GM18526 (cell line): Measurements from ENCODE around the gene E2F4.

Source experiments
- POLR2A ChIP-seq: IDR thresholded peaks from 3 replicates; pipeline ENCODE4 v1.6.1; 2011; ENCODE audit not compliant: insufficient read length; ENCODE audit errors: extremely low read depth

The E2F4 gene

DNA sequence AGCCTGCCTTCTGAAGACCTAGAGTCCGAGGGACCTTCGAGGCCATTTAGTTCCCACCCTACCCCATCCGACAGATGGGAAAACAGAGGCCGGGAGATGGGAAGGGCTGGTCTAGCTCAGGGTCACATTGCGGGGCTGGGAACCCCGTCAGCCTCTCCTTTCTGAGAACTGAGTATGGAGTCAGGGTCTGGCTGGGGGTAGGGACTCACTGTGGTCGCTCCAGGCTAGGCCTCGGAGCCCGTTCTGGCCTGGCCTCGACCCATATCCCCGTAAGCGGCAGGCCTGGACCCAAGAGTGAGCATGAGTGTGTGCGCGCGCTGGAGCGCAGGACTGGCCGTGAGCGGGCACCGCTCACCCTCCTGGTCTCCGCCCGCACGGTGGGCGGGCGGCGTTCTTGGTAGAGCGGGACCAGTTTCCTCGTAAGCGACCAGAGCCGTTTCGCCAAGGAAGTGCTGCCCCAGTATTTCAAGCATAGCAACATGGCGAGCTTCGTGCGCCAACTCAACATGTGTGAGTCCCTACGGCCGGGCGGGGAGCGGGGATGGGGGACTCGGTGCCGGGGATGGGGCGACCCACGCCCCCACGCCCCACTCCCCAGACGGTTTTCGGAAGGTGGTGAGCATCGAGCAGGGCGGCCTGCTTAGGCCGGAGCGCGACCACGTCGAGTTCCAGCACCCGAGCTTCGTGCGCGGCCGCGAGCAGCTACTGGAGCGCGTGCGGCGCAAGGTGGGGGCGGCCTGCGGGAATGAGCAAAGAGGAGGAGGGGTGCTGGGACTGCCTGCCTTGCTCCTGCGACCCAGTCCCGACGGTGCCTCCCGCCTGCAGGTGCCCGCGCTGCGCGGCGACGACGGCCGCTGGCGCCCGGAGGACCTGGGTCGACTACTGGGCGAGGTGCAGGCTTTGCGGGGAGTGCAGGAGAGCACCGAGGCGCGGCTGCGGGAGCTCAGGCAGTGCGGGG, 26.6 kb upstream of the E2F4 start:
- no peak for TF ChIP-seq POLR2A

DNA sequence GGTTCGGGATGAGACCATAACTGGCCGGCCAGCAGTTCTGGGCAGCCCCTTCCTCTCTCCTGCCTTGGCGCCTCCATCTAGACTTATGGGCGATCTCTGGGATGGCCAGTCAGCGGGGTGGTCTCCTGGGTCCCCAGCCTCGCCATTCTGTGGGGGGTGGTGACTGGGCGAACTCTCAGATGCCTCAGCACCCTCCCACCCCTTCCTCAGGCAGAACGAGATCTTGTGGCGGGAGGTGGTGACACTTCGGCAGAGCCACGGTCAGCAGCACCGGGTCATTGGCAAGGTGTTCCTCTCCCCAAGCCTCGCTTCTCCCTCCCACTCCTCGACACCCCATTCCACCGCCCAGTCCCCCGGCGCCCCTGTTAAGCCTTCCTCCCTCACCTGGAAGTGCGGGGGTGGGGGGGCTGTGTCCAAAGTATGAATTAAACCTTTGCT, 25.8 kb upstream of the E2F4 start:
- no peak for TF ChIP-seq POLR2A

DNA sequence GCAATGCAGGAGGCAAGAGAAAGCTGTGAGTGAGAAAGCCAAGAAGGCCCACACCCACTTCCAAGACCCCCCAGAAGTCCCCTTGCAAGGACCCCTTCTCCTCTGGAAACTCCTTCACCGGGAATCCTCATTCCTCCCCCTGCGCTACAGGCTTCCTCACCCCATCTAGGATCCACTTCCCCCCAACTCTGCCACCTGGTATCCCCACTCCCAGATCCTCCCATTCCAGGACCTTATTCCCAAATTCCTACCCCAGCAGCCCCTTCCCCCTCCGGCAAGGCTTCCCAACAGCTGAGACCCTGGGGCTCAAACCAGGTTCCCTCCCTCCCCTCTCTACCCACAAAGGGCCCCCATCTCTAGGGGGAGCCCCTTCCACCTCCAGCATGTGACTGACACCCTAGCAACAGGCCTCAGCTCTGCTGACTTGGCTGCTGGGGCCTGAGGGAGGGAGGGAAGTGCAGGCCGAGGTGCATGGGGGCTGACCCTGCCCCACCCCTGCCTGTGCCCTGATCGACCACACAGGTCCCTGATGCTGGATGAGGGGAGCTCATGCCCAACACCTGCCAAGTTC, 25.3 kb upstream of the E2F4 start:
- TF ChIP-seq POLR2A, result no peak

DNA sequence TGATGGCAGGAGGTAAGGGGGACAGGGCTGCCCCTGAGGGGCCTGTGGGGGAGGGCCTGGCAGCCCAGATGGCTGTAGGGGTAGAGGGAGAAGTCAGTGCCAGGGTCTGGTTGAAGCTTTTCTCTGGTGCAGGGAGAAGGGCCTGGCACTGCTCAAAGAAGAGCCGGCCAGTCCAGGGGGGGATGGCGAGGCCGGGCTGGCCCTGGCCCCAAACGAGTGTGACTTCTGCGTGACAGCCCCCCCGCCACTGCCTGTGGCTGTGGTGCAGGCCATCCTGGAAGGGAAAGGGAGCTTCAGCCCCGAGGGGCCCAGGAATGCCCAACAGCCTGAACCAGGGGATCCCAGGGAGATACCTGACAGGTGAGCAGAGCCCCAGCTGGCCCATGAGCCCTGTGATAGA, 24.4 kb upstream of the E2F4 start:
- TF ChIP-seq POLR2A, result no peak

DNA sequence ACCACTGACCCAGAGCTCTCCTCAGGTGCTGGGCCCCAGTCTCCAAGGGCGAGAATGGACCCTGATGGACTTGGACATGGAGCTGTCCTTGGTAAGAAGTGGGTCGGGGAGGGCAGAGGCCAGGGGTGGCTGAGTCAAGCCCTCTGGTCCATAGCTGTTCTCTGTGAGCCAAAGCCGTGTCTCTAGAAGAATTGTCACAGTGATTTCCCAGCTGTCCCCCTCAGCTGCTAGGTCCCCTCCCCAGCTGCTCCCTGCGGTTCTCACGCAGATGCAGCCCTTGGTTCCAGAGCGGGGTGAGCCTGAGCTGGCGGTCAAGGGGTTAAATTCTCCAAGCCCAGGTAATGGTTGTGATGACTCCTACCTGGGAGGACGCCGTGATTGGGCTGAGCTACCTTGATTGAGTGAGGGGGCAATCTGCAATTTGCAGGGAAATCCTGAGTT, 22.9 kb upstream of the E2F4 start:
- no peak for TF ChIP-seq POLR2A

DNA sequence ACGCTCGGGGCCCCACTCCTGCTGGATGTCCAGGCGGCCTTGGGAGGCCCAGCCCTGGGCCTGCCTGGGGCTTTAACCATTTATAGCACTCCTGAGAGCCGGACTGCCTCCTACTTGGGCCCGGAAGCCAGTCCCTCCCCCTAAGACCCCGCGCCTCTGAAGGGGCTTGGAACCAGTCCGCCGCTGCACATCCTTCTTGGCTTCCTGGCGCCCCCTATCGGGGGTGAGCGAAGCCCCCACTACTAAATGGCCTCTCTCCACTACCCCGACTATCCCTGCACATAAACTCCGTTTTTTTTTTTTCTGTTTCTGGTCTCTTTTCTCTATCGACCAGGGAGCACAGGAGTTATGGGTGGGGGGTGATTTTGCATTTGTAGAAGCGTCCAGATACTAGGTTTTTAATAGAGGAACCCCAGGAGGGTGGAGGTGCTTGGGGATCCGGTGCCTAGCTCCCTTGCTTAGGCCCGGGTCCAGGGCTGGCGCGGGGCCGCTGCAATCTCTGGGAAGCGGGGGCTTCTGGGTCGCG, 22.2 kb upstream of the E2F4 start:
- no peak for TF ChIP-seq POLR2A

DNA sequence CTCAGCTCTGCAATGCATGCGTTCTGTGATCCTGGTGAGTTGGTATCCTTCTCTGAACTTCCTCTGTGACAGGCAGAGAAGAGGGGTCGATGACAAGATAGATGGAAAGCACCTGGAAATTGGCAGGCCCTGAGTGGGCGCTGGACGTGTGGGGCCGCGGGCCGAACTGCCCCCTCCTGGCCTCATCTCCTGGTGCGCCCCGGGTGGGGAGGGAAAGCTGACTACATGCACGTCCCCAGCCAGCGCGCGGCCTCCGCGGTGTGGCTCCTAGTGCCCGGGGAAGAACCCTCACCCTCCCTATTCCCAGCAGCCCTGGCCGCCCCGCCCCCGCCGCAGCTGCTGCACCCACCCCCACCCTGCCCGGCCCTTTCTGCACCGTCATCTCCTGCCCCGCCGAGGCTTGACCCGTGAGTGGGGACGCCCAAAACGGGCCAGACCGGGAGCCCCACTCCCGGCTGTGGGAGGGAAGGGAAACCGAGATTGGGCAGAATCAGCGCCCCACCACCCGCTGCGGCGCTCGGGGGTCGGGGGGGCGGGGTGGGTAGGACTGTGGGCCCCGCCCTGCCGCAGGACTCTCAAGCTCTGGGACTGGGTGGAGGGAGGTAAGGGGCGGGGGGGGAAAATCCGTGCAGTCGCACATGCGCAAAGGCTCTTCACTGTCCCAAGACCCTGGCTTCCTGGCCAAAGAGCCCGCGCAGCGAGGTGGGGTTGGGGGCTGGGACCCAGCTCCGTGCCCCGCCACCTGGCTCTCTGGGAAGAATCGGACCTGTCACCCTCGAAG, 21.6 kb upstream of the E2F4 start, which contains the start of gene NOL3:
Gene NOL3, plus strand, starts transcription at position 371 of the 781 bp plus-strand sequence.
- peak; percentile 45 for TF ChIP-seq POLR2A

DNA sequence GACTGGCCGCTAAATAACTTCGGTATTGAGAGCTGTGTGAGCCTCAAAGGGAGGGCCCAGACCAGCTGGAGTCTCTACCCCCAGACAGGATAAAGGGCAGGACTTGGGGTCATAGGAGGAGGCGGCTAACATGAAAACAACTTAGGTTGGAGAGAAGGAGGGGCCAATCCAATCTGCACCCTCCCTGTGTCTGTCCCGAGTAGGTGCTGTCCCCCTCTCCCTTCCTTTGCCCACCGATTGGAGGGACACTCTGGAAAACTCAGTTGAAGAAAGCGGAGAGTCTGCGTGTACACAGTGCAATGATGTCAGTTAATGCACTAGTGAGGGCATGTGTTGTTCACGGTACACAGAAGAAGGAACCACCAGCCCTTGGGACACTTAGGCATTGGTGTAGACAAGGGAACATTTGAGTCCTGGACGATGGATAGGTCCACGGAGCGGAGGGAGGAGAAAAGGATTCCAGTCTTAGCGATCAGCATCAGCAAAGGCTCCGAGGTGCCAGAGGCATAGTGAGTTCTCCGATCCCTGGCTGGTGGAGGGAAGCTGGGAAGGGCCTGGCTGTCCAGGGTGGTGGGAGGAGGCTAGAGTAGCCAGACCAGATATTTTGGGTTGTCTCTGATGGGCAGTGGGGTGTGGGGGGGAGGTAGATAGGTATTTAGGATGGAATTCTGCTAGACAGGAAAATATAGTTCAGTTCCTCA, 20.9 kb upstream of the E2F4 start:
- TF ChIP-seq POLR2A, result no peak

DNA sequence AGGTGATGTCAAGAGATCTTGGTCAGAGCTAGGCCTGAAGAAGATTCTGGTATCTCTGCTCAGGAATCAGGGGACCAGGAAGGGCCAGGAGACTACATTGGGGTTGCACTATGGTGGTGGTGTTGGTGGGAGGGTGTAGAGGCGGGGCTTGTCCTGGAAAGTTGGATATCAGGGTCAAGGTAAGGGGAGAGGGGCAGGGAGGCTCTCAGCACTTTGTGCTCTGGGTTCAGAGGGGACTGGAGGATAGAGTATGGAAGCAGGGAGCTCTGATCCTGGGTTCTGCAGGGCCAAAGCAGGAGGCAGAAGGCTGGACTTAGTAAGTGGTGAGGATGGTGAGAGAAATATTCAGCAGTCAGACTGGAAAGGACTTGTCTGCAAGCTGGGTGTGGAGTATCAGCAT, 18.6 kb upstream of the E2F4 start:
- no peak for TF ChIP-seq POLR2A

DNA sequence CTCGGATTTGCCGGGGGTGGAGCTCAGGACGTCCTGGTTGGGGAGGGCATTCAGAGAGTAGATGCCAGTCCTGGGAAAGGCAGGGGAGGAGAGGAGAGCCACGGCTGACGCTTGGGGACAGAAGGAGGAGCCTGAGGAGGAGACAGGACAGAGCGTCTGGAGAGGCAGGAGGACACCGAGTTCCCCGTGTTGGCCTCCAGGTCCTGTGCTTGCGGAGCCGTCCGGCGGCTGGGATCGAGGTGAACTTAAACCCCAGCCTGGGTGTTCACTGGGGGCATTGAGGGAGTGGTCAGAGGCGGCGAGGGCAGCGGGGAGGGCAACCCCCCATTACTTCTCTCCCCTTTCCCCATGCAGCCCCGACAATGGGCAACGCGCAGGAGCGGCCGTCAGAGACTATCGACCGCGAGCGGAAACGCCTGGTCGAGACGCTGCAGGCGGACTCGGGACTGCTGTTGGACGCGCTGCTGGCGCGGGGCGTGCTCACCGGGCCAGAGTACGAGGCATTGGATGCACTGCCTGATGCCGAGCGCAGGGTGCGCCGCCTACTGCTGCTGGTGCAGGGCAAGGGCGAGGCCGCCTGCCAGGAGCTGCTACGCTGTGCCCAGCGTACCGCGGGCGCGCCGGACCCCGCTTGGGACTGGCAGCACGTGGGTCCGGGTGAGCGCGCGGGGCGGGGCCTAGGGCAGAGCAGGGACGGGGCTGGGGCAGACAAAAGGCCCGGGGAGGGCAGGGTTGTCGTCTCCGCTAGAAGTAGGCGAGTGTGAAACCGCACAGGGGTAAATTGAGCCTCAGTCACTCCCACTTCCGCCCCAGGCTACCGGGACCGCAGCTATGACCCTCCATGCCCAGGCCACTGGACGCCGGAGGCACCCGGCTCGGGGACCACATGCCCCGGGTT, 17.9 kb upstream of the E2F4 start:
- no peak for TF ChIP-seq POLR2A

DNA sequence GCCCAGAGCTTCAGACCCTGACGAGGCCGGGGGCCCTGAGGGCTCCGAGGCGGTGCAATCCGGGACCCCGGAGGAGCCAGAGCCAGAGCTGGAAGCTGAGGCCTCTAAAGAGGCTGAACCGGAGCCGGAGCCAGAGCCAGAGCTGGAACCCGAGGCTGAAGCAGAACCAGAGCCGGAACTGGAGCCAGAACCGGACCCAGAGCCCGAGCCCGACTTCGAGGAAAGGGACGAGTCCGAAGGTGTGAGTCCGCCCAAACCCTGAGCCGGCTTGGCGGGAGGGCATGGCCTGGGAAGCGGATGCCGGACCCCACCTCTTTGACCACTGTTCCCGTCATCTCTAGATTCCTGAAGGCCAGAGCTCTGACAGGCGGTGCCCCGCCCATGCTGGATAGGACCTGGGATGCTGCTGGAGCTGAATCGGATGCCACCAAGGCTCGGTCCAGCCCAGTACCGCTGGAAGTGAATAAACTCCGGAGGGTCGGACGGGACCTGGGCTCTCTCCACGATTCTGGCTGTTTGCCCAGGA, 17.2 kb upstream of the E2F4 start:
- no peak for TF ChIP-seq POLR2A

DNA sequence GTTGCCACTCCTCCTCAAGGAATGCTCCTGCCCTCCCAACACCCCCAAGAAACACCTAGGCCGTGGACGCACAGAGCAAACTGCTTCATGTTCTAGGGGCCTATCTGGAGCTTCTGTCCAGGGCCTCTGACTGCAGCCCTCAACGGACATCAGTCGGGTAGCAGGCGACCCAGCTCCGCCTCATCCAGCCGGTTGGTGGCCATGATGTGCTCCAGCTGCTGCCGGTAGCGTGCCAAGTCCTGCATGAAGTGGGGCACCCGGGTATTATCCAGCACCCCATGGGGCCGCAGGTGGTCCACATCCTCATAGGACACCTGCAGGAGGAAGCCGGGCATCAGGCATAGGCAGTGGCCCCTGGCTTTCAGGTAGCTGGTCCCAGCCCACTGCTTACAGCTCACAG, 15.3 kb upstream of the E2F4 start:
- no peak for TF ChIP-seq POLR2A
